ELR (cell line): ENCODE measurements around the gene SLC37A3.

ENCODE experiments used
- DNase-seq: peaks from one replicate; pipeline ENCODE4 v3.0.0-alpha.2; 2015; ENCODE audit warnings: low read depth

The SLC37A3 gene

DNA sequence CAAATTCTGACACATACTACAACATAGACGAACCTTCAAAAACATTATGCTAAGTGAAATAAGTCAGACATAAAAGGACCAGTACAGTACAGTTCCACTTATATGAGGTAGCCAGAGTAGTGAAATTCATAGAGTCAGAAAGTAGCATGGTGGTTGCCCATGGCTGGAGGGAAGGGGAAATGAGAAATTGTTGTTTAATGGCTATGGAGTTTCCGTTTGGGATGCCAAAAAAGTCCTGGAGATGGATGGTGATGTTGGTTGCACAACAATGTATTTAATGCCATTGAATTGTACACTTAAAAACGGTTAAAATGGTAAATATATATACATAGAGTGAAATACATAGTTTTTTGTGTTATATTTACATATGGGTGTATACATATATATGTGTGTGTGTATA, 2.1 kb upstream of the SLC37A3 start:
- DNase-seq: no peak

DNA sequence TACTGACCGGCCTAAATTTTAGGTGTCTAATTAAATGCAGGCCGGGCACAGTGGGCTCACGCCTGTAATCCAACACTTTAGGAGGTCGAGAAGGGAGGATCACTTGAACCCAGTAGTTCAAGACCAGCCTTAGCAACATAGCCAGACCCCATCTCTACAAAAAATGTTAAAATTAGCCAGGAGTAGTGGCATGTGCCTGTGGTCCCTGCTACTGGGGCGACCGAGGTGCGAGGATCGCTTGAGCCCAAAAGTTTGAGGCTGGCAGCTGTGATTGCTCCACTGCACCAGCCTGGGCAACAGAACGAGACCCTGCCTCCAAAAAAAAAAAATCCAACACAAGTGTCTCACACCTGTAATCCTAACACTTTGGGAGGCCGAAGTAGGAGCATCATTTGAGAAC, 491 bp upstream of the SLC37A3 start:
- no peak for DNase-seq

DNA sequence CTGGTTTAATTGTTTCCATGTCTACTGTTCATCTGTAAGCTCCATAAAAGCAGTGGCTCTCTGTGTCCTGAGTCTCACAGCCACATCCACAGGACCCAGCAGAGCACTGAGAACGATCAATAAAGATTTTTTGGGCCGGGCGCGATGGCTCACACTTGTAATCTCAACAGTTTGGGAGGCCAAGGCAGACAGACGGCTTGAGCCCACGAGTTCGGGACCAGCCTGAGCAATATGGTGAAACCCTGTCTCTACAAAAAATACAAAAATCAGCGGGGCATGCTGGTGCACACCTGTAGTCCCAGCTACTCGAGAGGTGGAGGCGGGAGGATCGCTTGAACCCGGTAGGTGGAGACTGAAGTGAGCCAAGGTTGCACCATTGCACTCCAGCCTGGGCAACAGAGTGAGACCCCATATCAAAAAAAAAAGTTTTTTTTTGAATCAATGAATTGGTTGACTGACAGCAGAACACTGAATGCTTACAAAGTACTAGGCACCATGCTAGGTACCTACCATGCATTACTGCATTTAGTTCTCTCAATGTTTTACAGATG, 4.5 kb downstream of the SLC37A3 start:
- DNase-seq: no peak

DNA sequence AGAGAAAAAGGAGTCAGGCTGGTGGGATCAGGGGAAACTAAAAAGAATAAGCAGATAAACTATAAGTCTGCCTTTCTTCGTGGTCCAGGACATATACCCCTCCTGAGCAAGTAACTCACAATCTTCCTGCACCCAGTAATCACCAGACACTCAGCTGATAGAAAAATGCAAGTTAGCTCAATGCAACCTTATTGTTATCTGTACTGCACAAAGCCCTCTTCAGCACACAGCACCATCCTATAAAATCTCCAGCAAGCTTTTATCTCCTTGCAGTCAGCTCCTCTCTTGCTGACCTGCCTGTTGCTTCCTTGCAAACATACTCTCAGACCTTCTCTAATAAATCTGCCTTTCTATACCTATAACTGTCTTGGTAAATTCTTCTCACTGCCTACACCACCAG, 6.7 kb downstream of the SLC37A3 start:
- no peak for DNase-seq

DNA sequence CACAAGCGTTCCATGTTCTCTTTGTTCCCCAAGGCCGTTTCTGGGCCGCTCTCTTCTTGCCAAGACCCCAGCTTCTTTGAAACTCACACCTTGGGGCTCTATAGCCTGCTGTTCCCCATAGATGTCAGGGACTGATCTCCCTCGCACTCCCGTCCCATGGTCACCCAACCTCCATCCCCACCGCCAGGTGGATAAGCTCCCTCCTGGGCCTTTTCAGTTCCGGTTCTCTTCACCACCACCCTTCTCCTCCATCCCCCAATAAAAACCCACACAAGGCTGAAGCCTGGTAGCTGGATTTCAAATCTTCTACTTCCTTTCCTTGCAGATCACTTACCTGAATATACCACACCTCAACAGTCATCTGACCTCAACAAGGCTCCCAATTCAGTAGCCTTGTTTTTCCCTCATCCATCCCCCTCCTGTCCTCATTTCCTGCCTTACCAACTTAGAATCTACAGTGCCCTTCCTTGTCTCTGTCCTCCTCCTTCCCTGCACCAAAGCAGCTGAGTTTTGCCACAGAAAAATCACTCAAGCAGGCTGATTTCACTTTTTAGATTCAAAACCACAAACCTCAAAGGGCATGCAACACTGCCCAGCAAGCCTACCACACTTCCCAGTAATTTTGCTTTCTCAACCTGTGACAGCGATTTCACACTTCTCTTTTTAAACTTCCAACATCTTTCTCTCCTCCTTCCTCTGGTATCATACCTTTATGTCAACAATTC, 7.7 kb downstream of the SLC37A3 start:
- no peak for DNase-seq

DNA sequence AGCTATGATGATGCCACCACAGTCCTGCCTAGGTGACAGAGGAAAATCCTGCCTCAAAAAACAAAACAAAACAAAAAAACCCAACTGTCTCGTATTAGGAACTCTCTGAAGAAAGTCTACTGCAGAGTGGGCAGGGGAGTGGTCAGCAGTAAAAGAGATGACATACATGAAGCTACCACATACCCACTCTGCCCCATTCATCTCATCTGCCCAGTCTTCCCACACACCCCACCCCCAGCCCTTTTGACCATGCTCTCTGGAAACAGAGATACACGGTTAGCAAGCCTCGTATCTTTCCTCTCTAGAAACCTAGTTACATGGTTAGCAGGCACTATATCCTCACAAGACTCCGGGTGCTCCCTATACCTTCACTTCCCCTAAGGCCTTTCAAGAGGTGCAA, 8.3 kb downstream of the SLC37A3 start:
- no peak for DNase-seq

DNA sequence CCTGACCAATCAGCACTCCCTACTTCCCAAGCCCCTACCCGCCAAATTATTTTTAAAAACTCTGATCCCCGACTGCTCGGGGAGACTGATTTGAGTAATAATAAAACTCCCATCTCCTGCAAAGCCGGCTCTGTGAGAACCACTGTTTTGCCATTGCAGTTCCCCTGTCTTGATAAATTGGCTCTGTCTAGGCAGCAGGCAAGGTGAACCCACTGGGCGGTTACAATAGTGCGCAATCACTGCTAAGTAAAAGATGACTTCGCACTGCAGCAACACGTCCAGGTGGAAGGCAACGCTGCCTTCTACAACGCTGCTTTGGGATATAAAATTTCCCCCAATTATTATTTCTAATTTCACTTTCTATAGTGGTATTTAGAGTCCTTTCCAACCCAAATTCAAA, 8.9 kb downstream of the SLC37A3 start:
- no peak for DNase-seq

DNA sequence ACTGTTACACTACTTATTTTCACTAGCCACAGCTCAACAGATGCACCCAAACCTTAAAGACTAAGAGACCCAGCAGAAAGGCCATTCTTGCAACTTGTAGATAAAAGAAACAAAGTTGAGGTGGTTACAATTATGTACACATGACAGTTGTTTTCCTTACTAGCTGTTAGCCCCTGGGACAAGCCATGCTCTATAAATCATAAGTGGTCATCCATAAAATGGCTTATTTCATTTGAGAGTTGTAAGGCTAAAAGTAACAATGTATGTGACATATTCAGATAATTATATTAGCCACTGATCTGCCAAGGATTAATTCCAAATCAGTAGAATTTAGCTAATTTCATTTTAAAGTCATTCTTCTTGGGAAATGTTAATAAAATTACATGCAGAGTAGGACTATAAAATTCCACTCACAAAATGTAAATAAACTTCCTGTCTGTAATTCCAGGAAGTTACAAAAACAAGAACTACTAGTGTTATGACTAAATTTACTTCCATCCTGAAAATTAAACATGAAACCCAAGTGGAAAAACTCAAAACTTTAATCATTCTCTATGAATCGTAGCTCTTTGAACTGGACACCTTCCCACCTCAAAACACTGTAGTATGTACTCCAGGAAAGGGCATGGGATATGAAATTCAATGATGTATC, 13.3 kb downstream of the SLC37A3 start:
- no peak for DNase-seq

DNA sequence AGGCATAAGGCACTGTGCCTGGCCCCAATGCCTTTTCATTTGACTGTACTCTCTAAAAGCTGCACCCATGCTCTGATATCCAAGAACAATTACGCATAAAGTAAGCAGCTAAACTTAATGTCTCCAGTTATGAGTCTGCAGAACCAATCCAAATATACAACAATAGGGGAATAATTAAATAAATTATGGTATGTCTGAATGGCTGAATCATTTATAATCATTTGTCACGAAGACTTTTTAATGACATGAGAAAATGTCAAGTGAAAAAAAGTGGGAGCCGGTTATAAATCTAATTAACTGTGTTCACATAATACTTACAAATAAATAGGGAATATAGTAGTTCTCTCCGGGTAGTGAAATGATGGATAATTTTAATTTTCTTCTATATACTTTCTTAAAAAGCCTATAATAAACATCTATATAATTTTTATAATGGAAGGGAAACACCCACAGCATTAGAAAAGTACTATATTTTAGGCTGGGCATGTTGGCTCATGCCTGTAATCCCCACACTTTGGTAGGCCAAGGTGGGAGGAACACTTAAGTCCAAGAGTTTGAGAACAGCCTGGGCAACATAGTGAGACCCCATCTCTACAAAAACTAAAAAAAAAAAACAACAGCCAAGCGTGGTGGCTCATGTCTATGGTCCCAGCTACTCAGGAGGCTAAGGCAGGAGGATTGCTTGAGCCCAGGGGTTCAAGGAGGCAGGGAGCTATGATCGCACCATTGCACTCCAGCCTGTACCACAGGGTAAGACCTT, 14.2 kb downstream of the SLC37A3 start:
- no peak for DNase-seq

DNA sequence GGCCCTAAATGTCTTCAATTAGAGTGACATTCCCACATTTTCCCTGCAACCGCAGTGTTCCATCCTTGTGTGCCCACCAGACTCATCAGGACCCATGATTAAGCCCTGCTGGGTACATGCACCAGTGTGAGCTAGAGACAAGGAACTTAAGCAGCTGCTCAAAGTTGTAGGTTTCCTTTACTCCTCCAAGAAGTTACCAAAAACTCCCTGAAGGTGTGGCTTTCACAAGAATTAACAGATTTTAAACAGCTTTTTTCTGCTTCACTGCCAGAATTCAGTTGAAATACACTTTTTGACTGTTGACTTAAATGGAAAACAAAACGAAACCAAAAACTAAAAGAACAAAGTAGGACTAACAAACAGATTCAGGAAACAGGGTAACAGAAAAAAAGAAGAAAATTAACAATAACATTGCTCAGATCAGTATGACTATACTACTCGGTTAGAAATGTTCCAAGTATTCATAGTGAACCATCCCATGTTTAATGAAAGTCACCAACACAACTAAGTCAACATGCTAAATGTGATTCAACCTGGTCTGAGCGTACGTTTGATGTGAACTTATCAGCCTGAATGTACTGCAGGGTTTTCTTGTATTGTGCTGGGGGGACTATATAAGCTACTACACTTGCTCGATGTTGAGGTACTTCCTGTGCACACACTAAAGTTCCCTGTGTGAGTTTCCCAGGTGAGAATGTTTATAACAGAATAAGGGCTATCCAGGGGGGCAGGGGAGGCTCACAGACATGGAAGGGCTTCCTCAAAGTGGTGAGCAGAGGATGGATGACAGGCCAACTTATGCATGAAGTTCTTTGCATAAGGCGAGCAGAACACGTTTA, 22.2 kb downstream of the SLC37A3 start:
- no peak for DNase-seq

DNA sequence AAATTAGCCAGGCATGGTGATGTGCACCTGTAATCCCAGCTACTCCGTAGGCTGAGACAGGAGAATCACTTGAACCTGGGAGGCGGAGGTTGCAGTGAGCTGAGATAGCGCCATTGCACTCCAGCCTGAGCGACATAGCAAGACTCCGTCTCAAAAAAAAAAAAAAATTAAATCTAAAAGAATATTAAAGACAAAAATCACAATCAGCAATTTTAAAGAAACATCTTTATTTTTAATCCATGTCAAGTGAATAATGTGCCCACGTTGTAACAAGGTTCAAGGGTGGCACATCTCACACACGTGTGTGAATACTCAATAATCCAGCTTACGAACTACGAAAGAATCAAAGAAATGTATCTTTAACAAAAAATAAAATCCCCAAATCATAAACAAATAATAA, 23.0 kb downstream of the SLC37A3 start:
- DNase-seq: no peak

DNA sequence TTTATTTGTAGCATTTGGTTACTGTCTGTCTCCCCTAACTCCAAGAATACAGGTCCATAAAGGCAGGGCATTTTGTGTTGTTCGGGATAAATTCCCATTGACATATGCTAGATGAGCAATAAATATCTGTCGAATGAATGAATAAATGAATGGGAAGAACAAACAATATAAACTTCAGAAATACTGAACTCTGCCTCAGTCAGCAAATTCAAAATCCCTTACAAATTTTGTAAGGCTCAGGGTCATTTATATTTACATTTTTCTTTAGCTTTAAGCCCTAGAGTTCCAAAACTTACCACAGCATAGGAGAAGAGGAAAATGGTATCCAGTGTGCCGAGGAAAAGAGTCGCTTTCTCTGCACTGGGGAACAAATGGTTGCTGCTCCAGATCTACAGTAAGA, 29.0 kb downstream of the SLC37A3 start:
- DNase-seq: no peak

DNA sequence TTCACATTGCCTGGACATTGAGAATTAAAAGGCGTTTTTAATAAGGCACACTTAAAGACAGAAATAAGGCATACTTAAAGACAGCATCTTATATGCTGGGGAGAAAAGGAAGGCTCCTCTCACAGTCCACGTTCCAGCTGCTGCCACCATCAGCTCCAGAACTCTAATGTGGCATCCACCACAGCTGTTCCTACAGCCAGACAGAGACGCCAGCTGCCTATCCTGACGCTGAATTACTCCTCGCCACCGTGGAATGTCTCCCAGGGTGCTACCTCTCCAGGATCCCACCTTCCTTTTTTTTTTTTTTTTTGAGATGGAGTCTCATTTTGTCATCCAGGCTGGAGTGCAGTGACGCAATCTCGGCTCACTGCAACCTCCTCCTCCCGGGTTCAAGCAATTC, 30.8 kb downstream of the SLC37A3 start:
- no peak for DNase-seq

DNA sequence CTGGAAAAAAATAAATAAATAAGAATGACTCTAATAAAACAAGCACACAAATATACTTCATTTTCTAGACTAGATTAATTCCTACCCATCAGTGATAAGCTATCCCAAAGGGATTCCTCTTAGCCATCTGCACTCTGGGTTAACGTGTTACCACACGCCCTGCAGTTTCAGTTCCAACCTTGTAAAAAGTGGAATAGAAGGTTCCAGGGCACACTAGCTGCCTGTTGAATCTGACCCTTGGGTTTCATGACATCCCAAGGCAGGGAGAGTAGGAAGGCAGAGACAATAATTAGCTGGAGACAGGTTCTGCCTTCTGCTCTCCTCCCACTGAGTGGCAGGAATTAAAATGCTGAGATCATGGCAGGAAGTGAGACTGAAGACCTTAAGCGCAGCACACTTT, 33.5 kb downstream of the SLC37A3 start:
- no peak for DNase-seq

DNA sequence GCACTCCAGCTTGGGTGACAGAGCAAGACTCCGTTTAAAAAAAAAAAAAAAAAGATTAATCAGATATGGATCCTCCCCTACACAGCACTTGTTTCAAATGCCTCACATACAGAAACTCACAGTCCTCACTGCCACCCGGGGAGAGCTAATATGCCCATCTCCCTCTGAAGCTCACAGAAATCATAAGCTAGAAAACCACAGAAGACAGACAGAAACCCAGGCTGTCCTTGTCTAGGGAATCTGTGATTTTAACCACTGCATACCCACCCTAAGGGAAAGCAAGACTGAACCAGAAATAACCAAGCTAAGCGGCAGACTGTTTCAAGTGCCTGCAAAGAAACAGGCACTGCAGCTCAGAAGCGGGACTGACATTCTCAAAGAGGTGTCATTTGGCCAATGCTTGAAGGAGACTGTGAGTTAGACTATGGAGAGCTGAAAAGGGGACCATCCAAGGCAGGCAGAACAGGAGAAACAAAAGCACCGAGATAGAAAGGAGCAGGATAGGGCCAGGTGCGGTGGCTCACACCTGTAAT, 37.6 kb downstream of the SLC37A3 start:
- DNase-seq: no peak

DNA sequence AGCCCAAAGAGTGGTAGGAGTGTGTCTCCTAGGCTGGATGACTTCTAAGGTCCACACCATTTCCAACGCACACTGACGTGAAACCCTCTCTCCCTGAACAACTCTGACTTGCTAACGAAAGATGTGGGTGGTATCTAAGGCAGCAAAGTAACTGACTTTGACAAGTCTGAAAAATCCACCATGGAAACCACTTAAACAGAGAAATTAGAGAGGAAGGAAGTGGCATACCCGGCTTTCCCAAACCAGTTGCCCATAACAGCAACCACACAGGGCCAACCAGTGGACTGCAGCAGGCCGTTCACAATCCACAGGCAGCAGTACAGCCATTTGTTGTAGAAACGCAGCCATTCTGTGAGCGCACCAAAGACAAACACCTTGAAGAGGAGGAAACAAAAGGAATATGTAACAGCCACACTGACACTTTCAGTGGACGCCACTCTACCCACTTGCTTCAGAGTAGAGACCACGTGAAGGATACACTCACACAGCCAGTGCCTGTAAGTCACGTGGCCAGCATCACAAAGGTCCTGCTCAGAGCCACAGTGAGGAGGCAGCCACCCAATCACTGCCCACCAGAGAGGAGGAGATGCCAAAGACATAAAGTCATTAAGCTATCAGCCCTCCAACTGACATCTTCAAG, 39.8 kb downstream of the SLC37A3 start:
- DNase-seq: no peak

DNA sequence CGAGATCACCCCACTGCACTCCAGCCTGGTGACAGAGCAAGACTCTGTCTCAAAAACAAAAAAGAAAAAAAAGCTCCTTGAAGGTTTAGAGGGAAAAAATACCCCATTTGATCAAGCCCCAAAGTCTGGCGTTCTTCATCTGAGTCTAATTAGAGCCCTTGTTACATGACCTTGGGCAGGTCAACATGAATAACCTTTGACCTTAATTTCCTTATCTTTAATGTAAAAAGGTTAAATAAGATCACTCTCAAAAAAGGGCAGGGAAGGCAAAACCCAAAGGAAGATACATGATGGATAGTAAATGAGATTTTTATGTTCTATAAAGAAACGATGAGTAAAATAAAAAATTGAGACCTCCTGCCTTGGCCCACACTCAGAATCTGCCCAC, 40.3 kb downstream of the SLC37A3 start:
- no peak for DNase-seq

DNA sequence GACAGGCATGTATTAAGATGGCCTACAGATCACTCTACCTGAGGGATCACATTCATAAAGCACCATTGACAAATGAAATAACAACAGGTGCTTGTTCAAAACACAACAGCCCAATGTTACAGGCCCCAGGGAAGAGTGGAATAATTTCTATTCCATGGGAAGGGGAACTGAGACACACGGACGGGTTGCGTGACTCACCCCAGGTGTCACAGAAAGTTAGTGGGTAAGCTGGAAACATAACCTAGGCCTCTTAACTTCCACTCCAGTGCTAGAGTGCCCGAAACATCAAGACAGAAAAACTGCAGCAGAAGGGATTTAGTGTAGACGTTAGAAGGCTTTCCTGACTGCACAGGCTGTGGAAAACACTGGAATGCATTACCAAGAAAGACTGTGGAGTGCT, 48.3 kb downstream of the SLC37A3 start:
- no peak for DNase-seq

DNA sequence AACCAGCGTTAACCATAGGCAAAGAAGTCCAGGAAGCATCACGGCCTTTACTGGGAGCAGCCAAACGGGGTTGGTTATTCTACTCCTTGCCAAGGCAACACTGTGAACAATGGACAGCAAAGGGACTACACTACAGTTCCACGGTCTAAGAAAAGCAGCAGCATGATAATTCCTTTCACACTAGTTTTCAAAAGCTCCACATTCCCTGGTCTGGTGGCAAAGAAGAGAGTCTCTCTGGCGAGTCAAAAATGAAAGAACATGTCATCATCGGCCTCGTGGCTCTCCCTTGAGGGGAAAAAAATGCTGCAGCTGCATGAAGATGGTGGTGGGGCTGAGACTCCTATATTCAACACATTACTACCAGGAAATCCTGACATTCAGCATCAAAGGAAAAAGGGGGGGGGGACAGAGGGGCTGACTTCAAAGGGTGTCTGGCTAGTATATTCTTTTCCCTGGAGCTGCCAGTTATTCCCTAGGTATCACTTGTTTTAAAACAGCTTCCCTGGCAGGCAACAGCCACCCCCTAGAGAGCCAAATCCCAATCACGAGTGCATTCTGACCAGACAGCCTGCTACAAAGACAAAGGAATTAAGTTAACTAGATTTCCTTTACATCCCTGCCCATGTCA, 49.1 kb downstream of the SLC37A3 start:
- no peak for DNase-seq

DNA sequence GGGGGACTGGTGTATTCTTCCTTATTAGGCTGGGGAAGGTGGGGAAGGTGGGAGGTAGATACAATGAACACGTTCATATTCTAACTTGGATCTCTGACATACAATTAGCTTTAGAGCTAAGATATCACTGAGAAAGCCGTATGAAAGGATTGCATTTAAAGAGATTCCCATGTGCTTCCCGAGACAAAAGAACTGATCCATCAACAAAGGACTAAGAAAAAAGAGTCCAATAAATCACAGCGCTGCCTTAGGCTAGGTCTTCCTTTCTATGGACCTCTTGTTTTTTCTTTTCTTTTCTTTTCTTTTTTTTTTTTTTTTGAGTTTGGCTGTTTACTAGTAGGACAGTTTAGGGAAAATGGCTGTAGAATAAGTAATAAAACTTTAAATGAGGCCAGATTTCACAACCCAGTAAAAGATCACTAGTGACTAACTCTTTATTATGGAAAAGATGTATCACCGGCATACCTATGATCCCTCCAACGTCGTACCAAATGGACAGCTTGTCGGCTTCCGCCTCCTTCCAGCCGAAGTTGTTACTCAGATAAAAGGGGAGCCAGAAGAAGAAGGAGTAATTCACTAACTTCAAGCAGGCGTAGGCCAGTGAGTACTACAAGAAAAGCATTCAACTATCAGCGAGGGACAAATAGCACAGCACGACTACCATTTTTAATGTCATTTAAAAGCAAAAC, 50.0 kb downstream of the SLC37A3 start:
- DNase-seq: peak; percentile 10
